Fibroblast of lung (primary cell): ENCODE measurements around the gene FAM43B.

Source experiments
- EZH2 ChIP-seq: IDR thresholded peaks from 2 replicates; pipeline ENCODE4 v1.5.1; 2012; ENCODE audit warnings: low read length, control low read depth, mild to moderate bottlenecking; ENCODE audit errors: missing control alignments
- TF ChIP-seq, protein P1 (sequence below), 2 donors: IDR thresholded peaks in 1 of 2; conservative IDR thresholded peaks in 1 of 2; 1 replicate in 1 of 2; 2 replicates in 1 of 2; pipeline ENCODE4 v1.5.1; 2011 to 2012; ENCODE audit warnings: low read length in 2 of 2, control low read depth in 1 of 2, inconsistent platforms in 1 of 2, low read depth in 1 of 2, mild to moderate bottlenecking in 1 of 2

DNA sequence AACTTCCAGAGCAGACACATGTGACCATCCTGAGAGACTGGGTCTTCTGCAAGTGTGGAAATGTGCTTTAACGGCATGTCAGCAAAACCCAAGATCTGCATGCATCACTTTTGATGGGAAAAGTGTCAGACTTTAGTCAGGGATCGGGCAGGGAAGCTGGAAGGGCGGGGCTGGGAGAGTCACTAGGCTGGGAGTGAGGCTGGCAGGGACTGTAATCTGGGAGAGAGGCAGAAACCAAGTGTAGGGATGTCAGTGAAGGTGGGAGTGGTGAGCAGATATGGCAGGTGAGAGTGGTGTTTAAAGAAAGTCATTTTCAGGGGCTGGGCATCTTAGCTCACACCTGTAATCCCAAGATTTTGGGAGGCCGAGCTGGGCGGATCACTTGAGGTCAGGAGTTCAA, 47.8 kb downstream of the FAM43B start:
- TF ChIP-seq, protein P1, sequence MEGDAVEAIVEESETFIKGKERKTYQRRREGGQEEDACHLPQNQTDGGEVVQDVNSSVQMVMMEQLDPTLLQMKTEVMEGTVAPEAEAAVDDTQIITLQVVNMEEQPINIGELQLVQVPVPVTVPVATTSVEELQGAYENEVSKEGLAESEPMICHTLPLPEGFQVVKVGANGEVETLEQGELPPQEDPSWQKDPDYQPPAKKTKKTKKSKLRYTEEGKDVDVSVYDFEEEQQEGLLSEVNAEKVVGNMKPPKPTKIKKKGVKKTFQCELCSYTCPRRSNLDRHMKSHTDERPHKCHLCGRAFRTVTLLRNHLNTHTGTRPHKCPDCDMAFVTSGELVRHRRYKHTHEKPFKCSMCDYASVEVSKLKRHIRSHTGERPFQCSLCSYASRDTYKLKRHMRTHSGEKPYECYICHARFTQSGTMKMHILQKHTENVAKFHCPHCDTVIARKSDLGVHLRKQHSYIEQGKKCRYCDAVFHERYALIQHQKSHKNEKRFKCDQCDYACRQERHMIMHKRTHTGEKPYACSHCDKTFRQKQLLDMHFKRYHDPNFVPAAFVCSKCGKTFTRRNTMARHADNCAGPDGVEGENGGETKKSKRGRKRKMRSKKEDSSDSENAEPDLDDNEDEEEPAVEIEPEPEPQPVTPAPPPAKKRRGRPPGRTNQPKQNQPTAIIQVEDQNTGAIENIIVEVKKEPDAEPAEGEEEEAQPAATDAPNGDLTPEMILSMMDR (conservative IDR thresholded peaks at IDR 0.05 in 1 of 2, IDR thresholded peaks at IDR 0.05 in 1 of 2; ENCODE audit: low read depth in 1 of 2, low read length in 2 of 2) = no peak
- no peak for TF ChIP-seq EZH2
